Testis (tissue), 2 donors: ENCODE measurements around the gene SPAM1.

ENCODE experiments used
- POLR2A ChIP-seq: fragments of 450-650 bp; IDR thresholded peaks from one replicate; pipeline ENCODE4 v1.6.1; 2017; ENCODE audit warnings: antibody characterized with exemption, mild to moderate bottlenecking, moderate library complexity
- TF ChIP-seq, protein P1 (sequence below), 3 experiments: fragments of 450-650 bp in 2 of 3; fragments of 200-600 bp in 1 of 3; sonication (generic) in 1 of 3; IDR thresholded peaks; one replicate each; pipeline ENCODE4 v1.5.1; 2016 to 2019; ENCODE audit warnings: antibody characterized with exemption in 3 of 3, mild to moderate bottlenecking in 2 of 3, moderate library complexity in 1 of 3

DNA sequence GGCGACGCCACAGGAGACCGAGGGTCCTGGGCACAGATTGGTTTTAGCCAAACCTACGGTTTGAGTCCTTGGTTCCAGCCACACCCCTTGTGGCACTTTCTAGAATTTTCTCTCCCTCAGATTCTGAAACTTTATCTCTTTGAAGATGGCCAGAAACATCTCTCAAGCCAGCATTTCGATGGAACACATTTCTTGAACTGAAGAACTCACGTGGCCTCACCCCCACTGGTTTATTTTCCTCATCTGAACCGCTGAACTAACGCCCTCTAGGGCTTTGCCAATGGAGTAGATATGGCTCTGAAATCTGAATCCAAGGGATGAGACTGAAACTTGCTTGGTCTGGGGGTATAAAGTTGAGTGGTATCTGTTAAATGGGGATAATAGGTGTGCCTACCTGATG lies 6.7 kb upstream of the SPAM1 start:
- TF ChIP-seq POLR2A = no peak
- TF ChIP-seq, protein P1, sequence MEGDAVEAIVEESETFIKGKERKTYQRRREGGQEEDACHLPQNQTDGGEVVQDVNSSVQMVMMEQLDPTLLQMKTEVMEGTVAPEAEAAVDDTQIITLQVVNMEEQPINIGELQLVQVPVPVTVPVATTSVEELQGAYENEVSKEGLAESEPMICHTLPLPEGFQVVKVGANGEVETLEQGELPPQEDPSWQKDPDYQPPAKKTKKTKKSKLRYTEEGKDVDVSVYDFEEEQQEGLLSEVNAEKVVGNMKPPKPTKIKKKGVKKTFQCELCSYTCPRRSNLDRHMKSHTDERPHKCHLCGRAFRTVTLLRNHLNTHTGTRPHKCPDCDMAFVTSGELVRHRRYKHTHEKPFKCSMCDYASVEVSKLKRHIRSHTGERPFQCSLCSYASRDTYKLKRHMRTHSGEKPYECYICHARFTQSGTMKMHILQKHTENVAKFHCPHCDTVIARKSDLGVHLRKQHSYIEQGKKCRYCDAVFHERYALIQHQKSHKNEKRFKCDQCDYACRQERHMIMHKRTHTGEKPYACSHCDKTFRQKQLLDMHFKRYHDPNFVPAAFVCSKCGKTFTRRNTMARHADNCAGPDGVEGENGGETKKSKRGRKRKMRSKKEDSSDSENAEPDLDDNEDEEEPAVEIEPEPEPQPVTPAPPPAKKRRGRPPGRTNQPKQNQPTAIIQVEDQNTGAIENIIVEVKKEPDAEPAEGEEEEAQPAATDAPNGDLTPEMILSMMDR (IDR thresholded peaks at IDR 0.05) = no peak
